ENCODE results near the gene DSE. TPM values are rescaled to one million over a fixed set of nuclear protein-coding genes. Genes with fewer than 3 reads are reported as not detected.

The DSE gene
- total RNA-seq, 1 experiment from 2014 or later = 86.5 TPM

- ChIA-PET POLR2A (interaction anchor here (0.9 kb wide), 1 partner anchor 204 kb away, joined by 3 read pairs; the partner anchor contains the start of gene TSPYL1), CTCF (interaction anchor here (1.1 kb wide), 1 partner anchor 13 kb away, joined by 4 read pairs; no protein-coding TSS in a partner anchor)
- Mint-ChIP-seq H3K27me3 (ENCODE audit: insufficient read depth, unreplicated experiment) (no peaks in the 10 kb centered on the region), H3K27ac (ENCODE audit: low read depth, unreplicated experiment) (no peak overlapping the region), H3K4me1 (ENCODE audit: insufficient read depth, unreplicated experiment) (no peaks in the 10 kb centered on the region), H3K9me3 (ENCODE audit: unreplicated experiment) (no peaks in the 10 kb centered on the region), H3K4me3 (ENCODE audit: unreplicated experiment) (no peak overlapping the region), H3K36me3 (ENCODE audit: insufficient read depth, unreplicated experiment) (no peaks in the 10 kb centered on the region)
- intact Hi-C loops (cut with micrococcal nuclease) = no loop called here
- no TSS peak for BruUV-seq (replicated peaks)
- no peak for TF ChIP-seq CTCF (IDR thresholded peaks at IDR 0.05; ENCODE audit: unreplicated experiment)
- no peak for DNase-seq (ENCODE audit: unreplicated experiment)
Measured at GRCh38 chr6:116483616-116484015, 112.9 kb downstream of the DSE start.

- Mint-ChIP-seq H3K4me3 (ENCODE audit: unreplicated experiment) (no peak overlapping the region), H3K27me3 (ENCODE audit: insufficient read depth, unreplicated experiment) (no peaks in the 10 kb centered on the region), H3K27ac (ENCODE audit: low read depth, unreplicated experiment) (no peak overlapping the region), H3K9me3 (ENCODE audit: unreplicated experiment) (no peaks in the 10 kb centered on the region), H3K36me3 (ENCODE audit: insufficient read depth, unreplicated experiment) (no peaks in the 10 kb centered on the region), H3K4me1 (ENCODE audit: insufficient read depth, unreplicated experiment) (no peaks in the 10 kb centered on the region)
- no TSS peak for BruUV-seq (replicated peaks)
- DNase-seq (ENCODE audit: unreplicated experiment) = no peak
- intact Hi-C loops (cut with micrococcal nuclease) = no loop called here
- ChIA-PET CTCF (interaction anchor here (0.6 kb wide), 1 partner anchor 56 kb away, joined by 3 read pairs; no protein-coding TSS in a partner anchor), POLR2A (no interaction called here)
- no peak for TF ChIP-seq CTCF (IDR thresholded peaks at IDR 0.05; ENCODE audit: unreplicated experiment)
Measured at GRCh38 chr6:116485559-116486184, 114.9 kb downstream of the DSE start.

GRCh38 chr6:116491610-116492330 lies 121.0 kb downstream of the DSE start:
- DNase-seq (ENCODE audit: unreplicated experiment) = no peak
- H3K36me3 Mint-ChIP-seq (ENCODE audit: insufficient read depth, unreplicated experiment) = no peaks in the 10 kb centered on the region
- TF ChIP-seq CTCF (IDR thresholded peaks at IDR 0.05; ENCODE audit: unreplicated experiment) = no peak
- H3K4me1 Mint-ChIP-seq (ENCODE audit: insufficient read depth, unreplicated experiment) = no peaks in the 10 kb centered on the region
- no peaks in the 10 kb centered on the region for H3K27me3 Mint-ChIP-seq (ENCODE audit: insufficient read depth, unreplicated experiment)
- BruUV-seq (replicated peaks) = no TSS peak
- ChIA-PET CTCF (interaction anchor here (0.6 to 0.8 kb wide), 5 partner anchors 23 to 877 kb away, joined by 3 to 6 read pairs (median 3); partner anchors contain the start of gene DSE), POLR2A (interaction anchor here (0.8 kb wide), 1 partner anchor 41 kb away, joined by 3 read pairs; no protein-coding TSS in a partner anchor)
- intact Hi-C loops (cut with micrococcal nuclease) = no loop called here
- H3K9me3 Mint-ChIP-seq (ENCODE audit: unreplicated experiment) = no peaks in the 10 kb centered on the region
- no peak overlapping the region for H3K27ac Mint-ChIP-seq (ENCODE audit: low read depth, unreplicated experiment)
- no peak overlapping the region for H3K4me3 Mint-ChIP-seq (ENCODE audit: unreplicated experiment)

- Mint-ChIP-seq H3K27ac (ENCODE audit: low read depth, unreplicated experiment) (no peak overlapping the region), H3K4me3 (ENCODE audit: unreplicated experiment) (no peak overlapping the region), H3K9me3 (ENCODE audit: unreplicated experiment) (no peaks in the 10 kb centered on the region), H3K27me3 (ENCODE audit: insufficient read depth, unreplicated experiment) (no peaks in the 10 kb centered on the region), H3K4me1 (ENCODE audit: insufficient read depth, unreplicated experiment) (no peaks in the 10 kb centered on the region), H3K36me3 (ENCODE audit: insufficient read depth, unreplicated experiment) (no peaks in the 10 kb centered on the region)
- no peak for TF ChIP-seq CTCF (IDR thresholded peaks at IDR 0.05; ENCODE audit: unreplicated experiment)
- CTCF ChIA-PET = interaction anchor here (0.7 to 0.8 kb wide), 3 partner anchors 23 to 121 kb away, joined by 3 to 6 read pairs (median 3); partner anchors contain the start of gene DSE
- intact Hi-C loops (cut with micrococcal nuclease) = no loop called here
- POLR2A ChIA-PET = interaction anchor here (0.7 kb wide), 1 partner anchor 41 kb away, joined by 3 read pairs; no protein-coding TSS in a partner anchor
- BruUV-seq (replicated peaks) = no TSS peak
- DNase-seq (ENCODE audit: unreplicated experiment) = no peak
Measured at GRCh38 chr6:116492331-116493067, 121.8 kb downstream of the DSE start.

All from MCF 10A (cell line).